Activated naive CD4-positive, alpha-beta T cell (primary cell): ENCODE data around the gene ARFGAP3.
"Not testable (repeated sequence)": the region's sequence is repeated elsewhere in the genome, so short reads cannot be mapped to it uniquely, and the experiment has no call there.

ENCODE experiments used
- DNase-seq, 4 experiments: peaks; one replicate each; lab custom pipeline; 2025; lab: John Stamatoyannopoulos, UW

Gene ARFGAP3

DNA sequence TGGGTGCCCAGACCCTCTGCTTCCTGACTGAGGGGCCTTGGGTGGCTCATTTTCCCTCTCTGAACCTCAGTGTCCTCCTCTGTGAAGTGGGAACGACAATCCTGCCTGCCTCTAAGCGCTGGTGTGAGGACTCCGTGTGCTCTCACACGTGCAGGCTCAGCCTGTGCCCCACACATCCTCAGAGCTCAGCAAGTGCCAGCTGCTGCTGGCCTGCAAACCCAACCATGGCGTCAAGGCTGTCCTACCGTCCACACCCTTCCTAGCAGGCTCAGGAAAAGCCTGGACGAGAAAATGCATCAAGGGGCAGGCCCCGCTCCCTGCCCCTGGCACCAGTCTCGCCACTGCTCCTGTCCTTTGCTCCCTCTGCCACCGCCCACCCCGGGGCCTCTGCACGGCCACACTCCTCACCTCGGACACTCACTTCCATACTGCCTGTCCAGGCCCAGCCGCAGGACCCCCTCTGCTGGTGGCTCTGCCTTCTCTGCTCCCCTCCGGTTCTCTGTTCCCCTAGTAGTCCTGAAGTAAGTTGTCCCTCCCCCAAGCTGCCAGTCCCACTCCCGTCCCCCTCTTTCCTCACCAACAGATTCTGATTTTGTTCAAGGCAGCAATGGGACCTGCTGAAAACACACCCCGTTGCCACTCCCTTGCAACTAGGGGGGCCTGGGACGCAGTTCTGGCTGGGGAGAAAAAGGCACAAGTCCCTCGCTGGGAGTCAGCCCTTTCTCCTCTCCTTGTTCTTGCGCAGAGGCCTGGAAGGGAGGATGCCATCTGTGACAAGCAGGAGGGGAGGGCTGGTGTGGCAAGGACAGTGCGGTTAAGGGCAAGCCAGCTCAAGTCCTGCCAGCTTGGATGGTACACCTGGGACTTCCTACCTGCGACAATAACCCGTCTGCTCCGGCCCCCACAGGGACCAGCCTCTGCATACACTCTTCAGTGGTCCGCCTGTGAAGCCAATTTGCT, 62.2 kb downstream of the ARFGAP3 start:
- no peak for DNase-seq

DNA sequence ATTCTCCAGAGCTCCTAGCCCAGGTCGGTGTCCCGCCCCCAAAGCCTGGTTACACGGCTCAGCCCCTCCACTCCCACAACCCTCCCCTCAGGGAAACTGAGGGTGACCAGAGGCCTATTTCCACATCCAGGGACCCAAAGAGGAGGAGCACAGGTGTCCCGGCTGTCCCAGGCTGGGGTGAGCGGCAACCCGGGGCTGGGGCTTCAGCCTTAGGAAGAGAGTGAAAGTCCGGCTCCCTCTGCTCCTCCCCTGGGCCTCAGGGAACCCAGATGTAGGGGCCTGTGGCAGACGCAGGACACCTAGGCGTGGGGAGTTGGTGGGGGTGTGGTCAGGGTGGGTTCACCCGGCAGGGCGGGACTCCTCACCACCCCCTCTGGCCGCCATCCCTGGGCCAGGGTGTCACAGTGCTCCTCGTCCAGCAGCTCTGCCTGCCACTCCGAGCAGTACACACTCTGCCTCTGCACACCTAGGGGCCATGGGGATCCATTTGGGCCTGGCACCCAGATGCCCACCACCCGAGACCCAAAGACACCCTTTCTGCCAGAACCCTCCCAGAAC, 63.1 kb downstream of the ARFGAP3 start:
- DNase-seq = no peak

DNA sequence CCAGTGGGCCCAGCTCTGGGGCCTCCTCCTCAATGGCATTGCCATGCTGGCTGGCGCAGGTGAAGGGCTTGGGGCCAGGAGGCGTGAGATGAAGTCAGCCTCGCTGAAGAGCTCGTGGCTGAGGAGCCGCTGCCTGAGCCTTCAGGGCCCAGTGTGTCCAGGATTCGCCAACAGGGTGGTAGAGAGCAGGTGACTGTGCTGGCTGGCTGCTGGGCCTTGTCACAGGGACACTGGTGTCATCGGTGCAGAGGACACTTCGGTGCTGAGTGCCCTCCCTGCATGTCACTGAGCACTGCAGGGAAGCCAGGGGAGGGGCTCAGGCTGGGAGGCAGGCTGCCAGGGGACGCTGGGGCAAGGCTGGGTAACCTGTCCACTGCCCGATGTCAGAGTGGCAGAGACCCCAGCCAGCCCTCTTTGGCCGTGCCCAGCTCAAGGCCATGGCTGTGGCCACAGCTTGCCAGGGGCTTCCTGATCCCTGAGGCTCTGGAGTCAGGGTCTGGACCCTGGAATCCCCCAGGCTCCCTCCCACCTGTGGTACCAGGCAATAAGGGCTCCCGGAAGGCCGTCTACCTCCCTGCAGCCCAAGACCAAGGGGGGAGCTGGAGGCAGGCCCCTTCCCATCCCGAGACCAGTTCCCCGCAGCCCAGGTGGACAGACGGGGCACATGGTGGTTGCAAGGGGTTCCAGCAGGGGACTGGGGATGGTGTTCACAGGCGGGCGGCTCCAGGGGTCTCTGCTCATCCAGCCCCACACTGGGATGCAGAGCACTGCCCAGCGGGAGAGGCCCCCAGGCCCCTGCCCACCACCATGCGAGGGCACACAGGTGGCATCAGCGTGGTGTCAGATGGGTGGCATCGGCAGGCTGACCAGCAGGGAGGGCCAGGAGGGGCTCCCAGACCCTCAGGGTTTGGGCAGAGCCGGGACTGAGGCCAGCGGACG, 63.9 kb downstream of the ARFGAP3 start:
- no peak for DNase-seq

DNA sequence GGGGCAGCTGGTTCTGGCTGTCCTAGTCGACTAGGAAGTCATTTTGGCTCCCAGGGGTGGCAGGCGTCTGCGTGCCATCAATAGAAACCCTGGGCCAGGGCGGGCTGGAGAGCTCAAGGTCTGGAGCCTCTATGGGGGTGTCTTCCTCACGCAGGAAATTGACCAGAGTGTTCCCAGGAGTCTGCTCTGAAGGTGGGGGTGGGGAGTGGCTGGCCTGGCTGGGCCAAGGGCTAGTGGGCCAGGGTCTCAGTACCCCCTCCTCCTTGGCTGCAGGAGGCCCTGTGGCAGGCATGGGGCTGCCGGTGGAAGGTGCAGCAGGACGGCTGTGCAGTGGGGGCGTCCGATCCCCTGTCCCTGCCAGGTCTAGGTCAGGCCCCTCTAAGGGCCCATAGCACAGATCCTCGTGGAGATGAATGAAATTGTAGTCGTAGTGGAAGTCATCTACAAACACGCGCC, 64.6 kb downstream of the ARFGAP3 start:
- no peak for DNase-seq

DNA sequence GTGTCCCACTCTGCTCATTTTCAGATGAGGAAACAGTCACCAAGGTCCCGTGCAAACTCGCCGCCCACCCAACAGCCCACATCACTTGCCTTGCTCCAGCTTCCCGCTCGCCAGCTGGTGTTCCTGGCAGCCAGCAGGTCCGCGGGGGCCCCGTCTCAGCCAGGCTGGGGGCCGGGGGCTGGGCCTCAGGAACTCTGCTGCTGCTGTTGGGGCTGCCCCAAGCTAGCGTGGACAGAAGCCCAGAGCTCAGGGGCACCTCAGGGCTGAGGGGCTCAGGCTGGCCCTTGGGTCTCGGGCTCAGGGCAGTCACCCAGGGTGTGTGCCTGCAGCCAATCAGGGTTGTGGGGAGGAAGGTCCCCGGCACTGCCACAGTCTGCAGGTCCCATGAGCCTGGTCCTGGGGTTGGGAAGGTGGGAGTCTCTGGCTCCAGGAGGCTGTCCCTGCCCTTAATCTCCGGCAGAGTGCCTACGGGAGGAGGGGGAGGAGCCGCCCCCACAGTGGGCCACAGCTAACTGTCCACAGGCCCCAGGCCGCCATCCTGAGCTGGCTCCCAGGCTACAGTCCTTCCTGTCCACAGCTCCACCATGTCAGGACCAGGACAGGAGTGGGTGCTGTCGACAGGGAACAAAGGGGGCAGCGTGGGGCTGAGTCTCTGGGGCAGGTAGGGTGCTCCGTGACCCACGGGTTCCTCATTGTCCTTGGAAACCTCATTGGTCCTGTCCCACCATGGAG, 65.2 kb downstream of the ARFGAP3 start:
- DNase-seq = no peak

DNA sequence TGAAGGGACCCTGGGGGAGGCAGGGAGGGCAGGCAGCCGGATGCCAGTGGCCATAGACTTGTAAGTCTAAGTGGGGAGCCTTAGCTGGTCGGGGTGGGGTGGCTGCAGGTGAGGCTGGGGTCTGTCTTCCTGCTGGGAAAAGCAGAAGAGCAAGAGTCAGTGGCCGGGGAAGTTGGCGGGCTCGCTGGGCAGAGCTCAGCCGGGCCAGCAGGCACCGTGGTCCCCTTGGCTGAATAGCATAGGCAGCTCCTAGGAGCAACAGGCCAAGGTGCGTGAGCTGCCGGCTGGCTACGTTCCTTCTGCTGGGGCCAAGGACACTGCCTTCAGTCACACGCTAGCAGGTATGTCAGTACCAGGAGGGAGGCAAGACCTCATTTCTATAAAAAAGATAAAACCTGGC, 68.6 kb downstream of the ARFGAP3 start:
- no peak for DNase-seq

DNA sequence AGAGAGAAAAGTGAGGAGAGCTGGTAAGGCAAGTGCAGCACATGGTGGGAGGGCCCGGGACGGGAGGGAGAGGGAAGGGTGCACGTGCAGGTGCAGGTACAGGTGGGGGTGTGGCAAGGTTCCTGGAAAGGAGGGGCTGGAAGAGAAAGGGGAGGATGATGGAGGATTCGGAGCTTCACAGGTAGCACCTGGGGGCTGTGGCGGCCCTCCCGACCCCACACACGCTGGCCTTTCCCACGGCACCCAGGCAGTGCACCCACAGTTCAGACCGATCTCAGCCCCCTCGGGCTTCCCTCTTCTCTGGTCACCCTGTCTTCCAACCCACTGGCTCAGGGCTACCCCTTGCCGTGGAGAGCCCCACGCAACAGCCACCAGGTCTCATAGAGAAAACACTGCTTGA, 69.1 kb downstream of the ARFGAP3 start:
- no peak for DNase-seq

DNA sequence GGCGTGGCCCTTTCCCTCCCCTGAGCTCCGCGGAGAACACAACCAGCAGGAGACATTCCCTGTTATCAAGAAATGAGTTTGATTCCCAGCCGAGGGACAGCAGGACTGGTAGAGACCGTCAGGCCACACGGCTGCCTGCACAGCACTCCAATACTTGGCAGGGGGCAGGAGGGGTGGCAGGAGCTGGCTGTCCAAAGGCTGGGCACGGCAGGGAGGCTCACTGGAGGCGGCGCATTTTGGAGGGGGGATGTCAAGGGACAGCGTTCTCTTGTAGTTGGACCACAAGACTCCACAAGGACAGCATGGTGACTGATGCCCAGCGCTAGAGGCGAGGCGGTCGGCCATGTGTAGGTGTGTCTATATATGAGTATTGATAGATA, 69.7 kb downstream of the ARFGAP3 start:
- DNase-seq = no peak

DNA sequence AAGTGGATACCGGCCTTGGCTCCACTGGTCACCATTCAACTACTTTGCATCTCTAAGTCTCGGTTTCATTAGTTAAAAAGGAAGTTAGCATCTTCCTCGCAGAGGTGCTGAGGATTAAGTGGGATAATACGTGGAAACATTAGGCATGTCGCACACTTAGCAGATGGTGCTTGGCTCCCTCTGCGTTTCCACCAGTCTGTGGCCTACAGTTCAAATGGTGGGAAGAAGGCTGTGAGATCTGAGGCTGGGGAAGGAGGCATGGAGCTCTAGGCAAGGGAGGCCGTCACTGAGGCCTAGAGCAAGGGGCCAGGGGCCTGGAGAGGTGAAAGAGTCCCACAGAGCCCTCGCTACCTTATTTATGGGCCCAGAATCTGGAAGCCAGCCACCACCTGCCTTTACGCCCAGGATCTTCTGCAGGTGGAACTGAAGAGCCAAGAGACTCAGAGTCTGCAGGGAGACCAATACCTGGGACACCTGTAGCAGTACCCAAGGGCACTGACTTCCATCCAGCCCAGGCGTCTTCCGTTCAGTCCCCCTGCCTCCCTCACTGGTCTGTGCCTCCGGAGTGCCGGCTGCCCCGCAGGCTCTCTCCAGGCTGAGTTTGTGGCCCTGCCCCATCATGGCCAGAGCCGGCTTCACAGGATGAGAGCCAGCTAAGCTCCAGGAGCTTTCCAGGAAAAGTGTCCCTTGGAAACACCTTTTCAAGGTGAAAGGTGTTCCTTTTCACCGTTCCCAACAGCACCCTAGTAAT, 70.3 kb downstream of the ARFGAP3 start:
- no peak for DNase-seq

DNA sequence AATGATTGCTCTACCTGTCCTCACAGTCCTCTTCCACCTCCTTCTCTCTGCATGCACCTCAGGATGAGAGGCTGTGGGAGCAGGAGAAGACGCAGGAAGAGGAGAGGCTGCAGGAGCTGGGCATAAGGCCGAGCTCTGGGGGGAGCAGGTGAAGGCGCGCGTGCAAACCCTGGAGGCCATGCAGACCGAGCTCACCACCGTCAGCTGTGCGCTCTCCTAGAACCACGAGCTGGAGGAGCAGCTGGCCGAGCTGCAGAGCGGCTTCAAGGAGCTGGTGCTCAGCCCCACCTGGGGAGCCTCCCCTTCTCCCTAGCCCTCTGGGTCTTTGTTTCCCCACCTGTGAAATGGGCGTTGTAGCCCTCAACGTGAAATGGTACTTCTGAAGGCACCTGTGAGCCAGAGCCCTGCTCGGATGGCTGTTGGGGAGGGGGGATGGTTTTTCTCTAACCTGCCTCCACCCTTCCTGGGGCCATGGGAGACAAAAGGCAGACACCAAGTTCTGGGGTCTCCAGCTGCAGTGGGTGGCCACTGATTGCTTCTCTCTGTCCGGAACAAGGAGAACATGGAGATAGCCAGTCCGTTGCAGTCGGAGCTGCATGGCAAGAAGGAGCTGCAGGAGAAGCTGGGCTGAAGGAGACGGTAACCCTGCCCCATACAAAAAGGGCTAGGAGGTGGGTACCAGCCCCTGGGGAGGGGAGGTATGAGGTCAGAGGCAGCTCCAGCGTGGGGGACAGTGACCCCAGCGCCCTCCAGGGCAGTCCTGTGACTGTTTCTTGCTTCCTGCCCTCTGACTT, 71.2 kb downstream of the ARFGAP3 start:
- DNase-seq = no peak

DNA sequence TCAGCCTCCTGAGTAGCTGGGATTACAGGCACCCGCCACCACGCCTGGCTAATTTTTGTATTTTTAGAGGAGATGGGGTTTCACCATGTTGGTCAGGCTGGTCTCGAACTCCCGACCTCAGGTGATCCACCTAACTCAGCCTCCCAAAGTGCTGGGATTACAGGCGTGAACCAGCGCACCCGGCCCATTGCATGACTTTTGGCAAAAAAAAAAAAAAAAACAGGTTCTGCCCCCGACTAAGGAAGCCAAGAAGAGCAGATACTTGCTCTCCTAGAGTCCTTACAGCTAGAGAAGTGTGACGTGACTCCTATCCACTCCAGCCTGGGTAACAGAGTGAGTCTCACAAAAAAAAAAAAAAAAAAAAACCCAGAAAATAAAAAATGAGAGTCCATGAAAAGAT, 74.8 kb downstream of the ARFGAP3 start:
- DNase-seq = not testable (repeated sequence)

DNA sequence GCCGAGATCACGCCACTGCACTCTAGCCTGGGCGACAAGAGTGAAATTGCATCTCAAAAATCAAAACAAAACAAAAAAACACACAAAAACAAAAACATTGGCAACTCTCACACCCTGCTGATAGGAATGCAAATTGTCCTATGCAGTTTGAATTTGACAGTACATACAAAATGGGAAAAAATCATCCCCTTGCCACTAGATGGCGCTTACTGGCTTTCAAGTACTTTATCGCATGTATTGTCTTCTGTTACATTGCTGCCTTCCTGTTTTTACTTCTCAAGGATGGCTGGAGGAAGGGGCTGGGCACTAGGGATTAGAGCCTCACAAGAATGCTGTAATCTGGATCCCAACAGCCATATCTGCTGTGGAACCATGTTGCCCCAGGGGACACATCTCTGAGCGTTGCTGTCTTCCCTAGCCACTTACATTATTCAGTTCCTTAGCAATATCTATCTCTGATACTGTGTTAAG, 77.0 kb downstream of the ARFGAP3 start:
- DNase-seq = no peak

DNA sequence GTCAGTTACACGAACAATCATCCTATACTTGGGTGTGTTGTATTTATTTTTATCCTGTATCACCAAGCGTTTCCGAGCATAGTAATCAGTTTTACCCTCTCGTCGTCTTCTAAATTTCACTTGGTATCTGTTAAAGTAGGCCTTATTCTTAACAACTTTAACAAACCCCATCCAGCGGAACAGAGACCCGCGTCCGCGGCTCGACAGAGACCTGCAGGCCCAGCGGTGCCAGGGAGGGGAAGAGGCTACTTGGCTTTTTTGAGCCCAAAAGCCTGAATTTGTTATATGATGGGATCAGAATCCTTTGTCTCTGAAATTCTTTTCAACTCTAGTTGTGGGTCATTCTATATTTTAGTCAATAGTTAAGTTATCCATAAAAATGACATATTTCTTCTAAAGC, 79.9 kb downstream of the ARFGAP3 start:
- DNase-seq = no peak

DNA sequence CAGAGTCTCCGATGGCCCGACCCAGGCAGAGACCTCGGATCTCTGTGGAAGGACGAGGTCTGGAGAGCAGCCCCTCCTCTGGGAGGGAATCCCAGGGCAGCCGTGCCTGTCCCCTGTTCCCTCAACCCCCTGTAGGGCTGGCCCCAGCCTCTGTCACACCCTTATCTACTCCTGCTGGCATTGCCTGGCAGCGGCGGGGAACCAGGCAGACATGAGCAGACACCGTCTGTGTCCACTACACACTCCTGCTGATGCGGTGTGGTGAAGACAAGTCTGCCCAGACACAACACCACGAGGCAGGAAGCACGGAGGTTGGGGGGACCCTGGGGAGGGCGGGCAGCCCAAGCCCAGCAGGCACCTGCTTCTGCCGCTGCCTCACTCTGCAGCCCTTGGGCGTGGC, 83.9 kb downstream of the ARFGAP3 start:
- DNase-seq = no peak

DNA sequence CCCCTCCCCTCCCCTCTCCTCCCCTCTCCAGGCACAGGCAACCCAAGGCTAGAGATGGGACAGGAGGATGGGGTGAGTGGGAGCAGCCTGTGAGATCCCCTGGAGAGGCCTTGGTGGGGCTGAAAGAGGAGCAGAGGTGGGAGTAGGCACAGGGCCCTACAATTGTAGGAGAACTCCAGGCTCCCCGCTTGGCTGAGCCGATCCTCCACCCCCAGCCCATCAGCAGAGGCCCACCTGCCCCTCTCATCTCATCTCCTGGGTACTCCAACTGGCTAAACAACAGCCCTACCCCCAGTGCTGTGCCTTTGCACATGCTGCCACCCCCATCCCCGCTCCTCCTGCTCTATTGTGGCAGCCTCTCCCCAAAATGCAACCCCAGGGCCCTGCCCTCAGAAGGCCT, 84.4 kb downstream of the ARFGAP3 start:
- DNase-seq = no peak

DNA sequence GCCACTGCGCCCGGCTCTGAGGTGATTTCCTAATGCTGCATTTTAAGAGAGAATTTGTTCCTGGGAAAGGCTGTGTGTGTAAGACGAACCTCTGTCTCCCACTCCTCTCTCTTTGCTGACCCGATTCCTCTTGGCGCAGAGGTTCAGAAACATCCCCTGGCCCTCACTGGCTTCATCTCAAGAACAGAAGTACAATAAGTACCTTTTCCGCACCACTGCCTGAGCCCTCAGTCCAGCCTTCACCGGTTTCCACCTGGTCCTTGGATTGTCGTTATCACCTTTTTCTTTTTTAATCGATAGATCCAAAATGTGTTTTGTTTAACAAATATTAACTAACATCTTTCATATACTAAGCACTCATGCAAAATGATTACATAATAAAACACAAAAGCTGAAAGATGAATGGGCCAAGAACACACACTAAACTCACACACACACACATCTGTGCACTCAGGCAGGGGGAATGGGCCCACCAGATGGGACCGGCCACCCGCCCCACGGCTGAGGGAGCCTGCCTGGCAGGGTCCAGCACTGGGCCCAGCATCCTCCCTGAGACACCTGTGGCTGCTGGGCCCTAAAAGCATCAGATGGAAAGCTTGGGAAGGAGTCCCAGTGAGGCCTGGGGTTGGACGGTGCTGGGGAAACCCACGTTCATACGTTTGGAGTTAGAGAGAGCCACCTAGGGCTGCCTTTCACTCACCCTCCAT, 86.0 kb downstream of the ARFGAP3 start:
- DNase-seq = no peak

DNA sequence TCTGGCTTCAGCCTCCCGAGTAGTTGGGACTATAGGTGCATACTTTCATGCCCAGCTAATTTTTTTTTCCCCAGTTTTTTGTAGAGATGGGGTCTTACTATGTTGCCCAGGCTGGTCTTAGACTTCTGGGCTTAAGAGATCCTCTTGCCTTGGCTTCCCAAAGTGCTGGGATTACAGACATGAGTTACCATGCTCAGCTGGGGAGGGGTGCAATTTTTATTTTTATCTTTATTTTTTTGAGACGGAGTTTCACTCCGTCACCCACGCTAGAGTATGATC, 86.7 kb downstream of the ARFGAP3 start:
- no peak for DNase-seq

DNA sequence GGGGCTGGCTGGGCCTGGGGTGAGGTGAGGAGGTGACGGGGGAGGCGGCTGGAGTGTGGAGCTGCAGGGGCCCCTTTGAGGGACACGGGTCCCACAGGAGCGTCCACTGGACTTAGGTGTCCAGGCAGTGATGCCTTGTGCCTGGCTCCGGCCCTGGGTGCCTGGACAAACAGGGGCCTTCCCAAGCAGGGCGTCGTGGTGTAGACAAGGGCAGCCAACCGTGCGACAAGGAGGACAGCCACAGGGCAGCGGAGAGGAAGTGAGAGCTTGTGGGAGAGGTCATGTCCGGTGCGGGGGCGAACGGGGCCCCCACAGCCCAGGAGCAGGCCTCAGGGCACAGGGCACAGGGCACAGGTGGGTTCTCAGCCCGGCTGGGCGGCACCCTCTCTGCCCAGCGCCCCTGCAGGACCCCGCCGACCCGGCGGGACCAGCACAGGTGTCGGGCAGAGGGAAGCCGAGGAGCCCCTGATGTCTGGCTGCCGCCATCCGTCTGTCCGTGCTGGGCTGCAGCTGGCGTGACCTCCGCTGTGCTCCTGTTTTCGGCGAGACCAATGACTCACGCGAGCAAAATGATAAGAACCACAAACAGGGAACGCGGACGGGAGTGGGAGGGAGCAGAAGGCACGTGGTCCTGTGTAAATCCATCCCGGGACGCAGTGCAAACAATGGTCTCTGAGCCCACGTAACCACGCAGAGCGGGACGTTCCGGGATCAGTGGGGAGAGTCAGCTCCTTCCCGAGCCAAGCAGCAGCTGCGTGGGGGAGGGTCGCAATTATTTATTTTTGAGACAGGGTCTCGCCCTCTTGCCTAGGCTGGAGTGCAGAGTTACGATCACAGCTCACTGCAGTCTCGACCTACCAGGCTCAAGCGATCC, 87.3 kb downstream of the ARFGAP3 start:
- DNase-seq = no peak

DNA sequence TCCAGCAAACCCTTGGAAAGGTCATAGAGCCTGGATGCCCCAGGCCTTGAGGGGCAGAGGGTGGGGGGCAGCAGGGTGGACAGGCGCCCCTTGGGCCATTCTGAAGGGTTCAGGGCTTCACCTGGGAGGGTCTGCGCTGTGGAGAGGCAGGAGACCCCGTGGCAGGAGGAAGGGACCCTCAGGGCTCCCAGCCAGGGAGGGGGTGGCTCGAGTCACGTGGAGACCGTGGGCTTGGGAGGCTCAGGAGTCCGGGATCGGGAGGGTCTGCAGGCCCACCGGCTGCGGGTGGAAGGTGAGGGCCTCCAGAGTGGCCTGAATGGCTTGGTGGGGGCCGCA, 87.9 kb downstream of the ARFGAP3 start:
- no peak for DNase-seq
